Prostate gland (tissue), 2 donors: Measurements from ENCODE around the gene FBXL4.

ENCODE experiments used
- POLR2A ChIP-seq: fragments of 450-650 bp; IDR thresholded peaks from one replicate; pipeline ENCODE4 v1.6.1; 2016; ENCODE audit warnings: antibody characterized with exemption, mild to moderate bottlenecking
- POLR2AphosphoS5 ChIP-seq: sonication (generic); formaldehyde crosslinking; IDR thresholded peaks from one replicate; pipeline ENCODE4 v1.6.1; 2017; ENCODE audit warnings: antibody characterized with exemption
- TF ChIP-seq, protein P1 (sequence below), 4 experiments: fragments of 200-600 bp in 2 of 4; fragments of 450-650 bp in 2 of 4; sonication (generic) in 2 of 4; IDR thresholded peaks; 1 replicate in 3 of 4; 2 replicates in 1 of 4; pipeline ENCODE4 v1.5.1; 2016 to 2019; ENCODE audit warnings: antibody characterized with exemption in 4 of 4, mild to moderate bottlenecking in 2 of 4, moderate library complexity in 2 of 4

DNA sequence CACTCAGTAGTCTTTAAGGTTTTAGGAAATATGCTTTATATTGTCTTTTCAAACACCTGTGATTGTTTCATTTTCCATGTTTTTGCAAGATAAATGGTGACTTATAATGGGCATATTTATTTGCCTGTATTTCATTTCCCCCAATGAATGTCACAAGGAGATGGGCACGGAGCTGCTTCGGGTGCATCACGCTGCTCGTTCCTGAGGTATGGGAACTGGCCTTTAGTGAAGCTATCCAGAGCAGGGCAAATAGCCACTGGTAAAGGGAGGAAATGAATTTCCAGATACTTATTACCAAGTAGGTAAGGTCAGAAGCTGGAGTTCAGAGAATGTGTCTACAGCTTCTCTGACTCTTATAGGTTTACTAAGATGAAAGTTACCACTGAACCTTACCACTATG, 109.7 kb downstream of the FBXL4 start:
- TF ChIP-seq, protein P1, sequence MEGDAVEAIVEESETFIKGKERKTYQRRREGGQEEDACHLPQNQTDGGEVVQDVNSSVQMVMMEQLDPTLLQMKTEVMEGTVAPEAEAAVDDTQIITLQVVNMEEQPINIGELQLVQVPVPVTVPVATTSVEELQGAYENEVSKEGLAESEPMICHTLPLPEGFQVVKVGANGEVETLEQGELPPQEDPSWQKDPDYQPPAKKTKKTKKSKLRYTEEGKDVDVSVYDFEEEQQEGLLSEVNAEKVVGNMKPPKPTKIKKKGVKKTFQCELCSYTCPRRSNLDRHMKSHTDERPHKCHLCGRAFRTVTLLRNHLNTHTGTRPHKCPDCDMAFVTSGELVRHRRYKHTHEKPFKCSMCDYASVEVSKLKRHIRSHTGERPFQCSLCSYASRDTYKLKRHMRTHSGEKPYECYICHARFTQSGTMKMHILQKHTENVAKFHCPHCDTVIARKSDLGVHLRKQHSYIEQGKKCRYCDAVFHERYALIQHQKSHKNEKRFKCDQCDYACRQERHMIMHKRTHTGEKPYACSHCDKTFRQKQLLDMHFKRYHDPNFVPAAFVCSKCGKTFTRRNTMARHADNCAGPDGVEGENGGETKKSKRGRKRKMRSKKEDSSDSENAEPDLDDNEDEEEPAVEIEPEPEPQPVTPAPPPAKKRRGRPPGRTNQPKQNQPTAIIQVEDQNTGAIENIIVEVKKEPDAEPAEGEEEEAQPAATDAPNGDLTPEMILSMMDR (IDR thresholded peaks at IDR 0.05) = no peak
- TF ChIP-seq POLR2AphosphoS5 (no peak), POLR2A (no peak)
